Effector memory CD8-positive, alpha-beta T cell (primary cell): ENCODE measurements around the gene ZNF783.
"Not testable (repeated sequence)": the region's sequence is repeated elsewhere in the genome, so short reads cannot be mapped to it uniquely, and the experiment has no call there.

Source experiments
- ATAC-seq: fragments of 150-1000 bp; cut with Tn5 transposase; replicated peaks from 2 replicates; pipeline ENCODE4 v1.10.0; 2021; ENCODE audit warnings: mild to moderate bottlenecking, moderate library complexity
- DNase-seq, 3 experiments: peaks; one replicate each; pipeline ENCODE4 v3.0.0; 2021
- H3K27ac Mint-ChIP-seq, 2 donors: one replicate each; pipeline ENCODE4 v1.8.0; 2022; ENCODE audit warnings: mild to moderate bottlenecking in 2 of 2, mixed read lengths in 2 of 2, moderate library complexity in 2 of 2
- H3K27me3 Mint-ChIP-seq, 2 donors: one replicate each; pipeline ENCODE4 v1.8.0; 2022; ENCODE audit warnings: mixed read lengths in 2 of 2
- H3K36me3 Mint-ChIP-seq: one replicate; pipeline ENCODE4 v1.8.0; 2022; ENCODE audit warnings: mild to moderate bottlenecking, moderate library complexity, mixed read lengths; ENCODE audit not compliant: insufficient read depth
- H3K4me1 Mint-ChIP-seq, 2 donors: one replicate each; pipeline ENCODE4 v1.8.0; 2022; ENCODE audit warnings: low read depth in 2 of 2, mixed read lengths in 2 of 2
- H3K4me3 Mint-ChIP-seq, 2 donors: one replicate each; pipeline ENCODE4 v1.8.0; 2022; ENCODE audit warnings: mild to moderate bottlenecking in 2 of 2, mixed read lengths in 2 of 2, moderate library complexity in 2 of 2
- H3K9me3 Mint-ChIP-seq, 2 donors: one replicate each; pipeline ENCODE4 v1.8.0; 2022; ENCODE audit warnings: mixed read lengths in 2 of 2

The ZNF783 gene

DNA sequence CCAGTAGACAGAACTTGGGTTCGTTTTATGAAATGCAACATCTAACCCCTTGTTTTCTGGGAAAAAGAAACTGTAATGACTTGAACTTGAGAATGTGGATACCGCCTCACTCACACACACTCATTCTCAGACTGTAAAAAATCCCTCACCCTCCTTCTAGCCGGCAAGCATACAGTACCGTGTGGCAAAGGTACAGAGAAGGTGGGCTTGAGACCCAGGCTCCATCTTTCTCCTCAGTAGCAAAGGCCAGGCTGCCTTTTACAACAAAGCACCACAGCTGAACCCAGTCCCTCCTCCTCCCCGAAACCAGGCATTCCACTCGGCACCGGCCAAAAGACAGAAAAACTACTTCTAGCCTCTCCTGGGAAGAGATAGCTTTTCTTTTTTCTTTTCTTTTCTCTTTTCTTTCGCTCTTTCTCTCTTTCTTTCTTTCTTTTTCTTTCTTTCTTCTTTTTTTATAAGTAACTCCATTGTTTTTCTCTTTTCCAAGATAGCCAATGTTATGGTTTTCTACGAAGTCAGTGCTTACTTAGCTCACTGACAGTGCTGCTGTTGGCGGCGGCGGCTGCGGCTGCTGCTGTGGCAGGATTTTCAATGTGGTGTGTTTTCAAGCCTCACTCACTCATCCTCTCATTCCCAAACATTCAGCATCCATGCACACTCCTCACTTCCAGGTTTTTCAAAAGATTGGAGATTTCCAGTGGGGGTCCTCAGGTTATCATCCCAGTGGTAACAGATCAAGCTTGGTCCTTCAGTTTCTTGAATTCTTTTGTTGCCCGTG, 59.3 kb downstream of the ZNF783 start:
- H3K9me3 Mint-ChIP-seq, H3K36me3 Mint-ChIP-seq, DNase-seq, ATAC-seq: not testable (repeated sequence)
- Mint-ChIP-seq H3K27ac (peak overlapping the region; percentile 0 to 30), H3K27me3 (peaks cover 36 to 44% of the 10 kb centered on the region in 2 donors), H3K4me3 (peak overlapping the region; percentile 56 to 62), H3K4me1 (peaks cover 6 to 14% of the 10 kb centered on the region in 2 donors)

- DNase-seq (no peak), ATAC-seq (no peak)
- Mint-ChIP-seq H3K36me3 (no peaks in the 10 kb centered on the region), H3K4me1 (peaks cover 6 to 14% of the 10 kb centered on the region in 2 donors), H3K27ac (peak overlapping the region; percentile 0 to 30), H3K27me3 (peaks cover 36 to 44% of the 10 kb centered on the region in 2 donors), H3K4me3 (peak overlapping the region; percentile 56 to 62), H3K9me3 (no peaks in the 10 kb centered on the region)
Observed at GRCh38 chr7:149321978-149322541, 60.1 kb downstream of the ZNF783 start.

DNA sequence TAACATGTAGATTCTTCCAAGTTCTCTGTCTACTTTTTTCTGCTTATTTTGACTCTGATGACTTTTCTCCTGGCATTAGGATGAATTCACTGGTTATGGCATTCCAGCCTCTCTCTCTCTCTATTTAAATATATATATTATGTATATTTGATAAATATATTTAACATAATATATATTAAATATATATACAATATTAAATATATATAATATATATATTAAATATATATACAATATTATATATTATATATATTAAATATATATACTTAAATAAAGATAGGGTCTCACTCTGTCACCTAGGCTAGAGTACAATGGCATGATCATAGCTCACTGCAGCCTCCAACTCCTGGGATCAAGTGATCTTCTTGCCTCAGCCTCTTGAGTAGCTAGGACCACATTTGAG, 60.7 kb downstream of the ZNF783 start:
- Mint-ChIP-seq H3K4me3 (peak overlapping the region in 1 of 2 donors; percentile 56), H3K27me3 (peaks cover 31 to 40% of the 10 kb centered on the region in 2 donors), H3K27ac (no peak overlapping the region), H3K36me3 (no peaks in the 10 kb centered on the region), H3K4me1 (peaks cover 6 to 14% of the 10 kb centered on the region in 2 donors), H3K9me3 (no peaks in the 10 kb centered on the region)
- DNase-seq: no peak
- ATAC-seq: no peak

GRCh38 chr7:149325248-149325647, 63.3 kb downstream of the ZNF783 start:
- H3K27me3 Mint-ChIP-seq: peaks cover 27 to 30% of the 10 kb centered on the region in 2 donors
- H3K4me3 Mint-ChIP-seq: no peak overlapping the region
- no peak for DNase-seq
- no peak for ATAC-seq
- peaks cover 6 to 14% of the 10 kb centered on the region in 2 donors for H3K4me1 Mint-ChIP-seq
- H3K36me3 Mint-ChIP-seq: peaks cover 3% of the 10 kb centered on the region
- H3K9me3 Mint-ChIP-seq: no peaks in the 10 kb centered on the region
- H3K27ac Mint-ChIP-seq: no peak overlapping the region

GRCh38 chr7:149329265-149329664, 67.3 kb downstream of the ZNF783 start:
- H3K27ac Mint-ChIP-seq: no peak overlapping the region
- H3K4me1 Mint-ChIP-seq: peaks cover 0 to 1% of the 10 kb centered on the region in 2 donors
- H3K27me3 Mint-ChIP-seq: peaks cover 26 to 42% of the 10 kb centered on the region in 2 donors
- H3K36me3 Mint-ChIP-seq: peaks cover 3% of the 10 kb centered on the region
- H3K9me3 Mint-ChIP-seq: no peaks in the 10 kb centered on the region
- DNase-seq: no peak
- H3K4me3 Mint-ChIP-seq: no peak overlapping the region
- no peak for ATAC-seq

GRCh38 chr7:149329766-149330334, 67.9 kb downstream of the ZNF783 start:
- H3K27ac Mint-ChIP-seq: no peak overlapping the region
- no peak for ATAC-seq
- H3K9me3 Mint-ChIP-seq: no peaks in the 10 kb centered on the region
- peaks cover 0 to 1% of the 10 kb centered on the region in 2 donors for H3K4me1 Mint-ChIP-seq
- H3K27me3 Mint-ChIP-seq: peaks cover 32 to 46% of the 10 kb centered on the region in 2 donors
- peaks cover 3% of the 10 kb centered on the region for H3K36me3 Mint-ChIP-seq
- DNase-seq: no peak
- no peak overlapping the region for H3K4me3 Mint-ChIP-seq

GRCh38 chr7:149330914-149331567, 69.0 kb downstream of the ZNF783 start:
- H3K27ac Mint-ChIP-seq: no peak overlapping the region
- ATAC-seq (no peak), DNase-seq (no peak)
- H3K4me1 Mint-ChIP-seq: peaks cover 0 to 1% of the 10 kb centered on the region in 2 donors
- H3K36me3 Mint-ChIP-seq: peaks cover 3% of the 10 kb centered on the region
- peak overlapping the region in 1 of 2 donors; percentile 10 for H3K4me3 Mint-ChIP-seq
- peaks cover 39 to 46% of the 10 kb centered on the region in 2 donors for H3K27me3 Mint-ChIP-seq
- H3K9me3 Mint-ChIP-seq: no peaks in the 10 kb centered on the region

DNA sequence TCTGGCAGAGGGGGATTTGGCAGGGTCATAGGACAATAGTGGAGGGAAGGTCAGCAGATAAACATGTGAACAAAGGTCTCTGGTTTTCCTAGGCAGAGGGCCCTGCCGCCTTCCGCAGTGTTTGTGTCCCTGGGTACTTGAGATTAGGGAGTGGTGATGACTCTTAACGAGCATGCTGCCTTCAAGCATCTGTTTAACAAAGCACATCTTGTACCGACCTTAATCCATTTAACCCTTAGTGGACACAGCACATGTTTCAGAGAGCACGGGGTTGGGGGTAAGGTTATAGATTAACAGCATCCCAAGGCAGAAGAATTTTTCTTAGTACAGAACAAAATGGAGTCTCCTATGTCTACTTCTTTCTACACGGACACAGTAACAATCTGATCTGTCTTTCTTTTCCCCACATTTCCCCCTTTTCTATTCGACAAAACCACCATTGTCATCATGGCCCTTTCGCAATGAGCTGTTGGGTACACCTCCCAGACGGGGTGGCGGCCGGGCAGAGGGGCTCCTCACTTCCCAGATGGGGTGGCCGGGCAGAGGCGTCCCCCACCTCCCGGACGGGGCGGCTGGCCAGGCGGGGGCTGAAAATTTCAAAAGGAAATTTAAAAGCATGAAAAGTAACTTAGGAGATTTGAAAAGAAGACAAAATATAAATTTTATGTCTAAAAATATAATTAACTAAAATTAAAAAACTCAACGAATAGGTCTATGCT, 70.8 kb downstream of the ZNF783 start:
- H3K4me3 Mint-ChIP-seq, H3K9me3 Mint-ChIP-seq, H3K27ac Mint-ChIP-seq, ATAC-seq, H3K36me3 Mint-ChIP-seq, H3K4me1 Mint-ChIP-seq, DNase-seq: not testable (repeated sequence)
- H3K27me3 Mint-ChIP-seq: peaks cover 39 to 46% of the 10 kb centered on the region in 2 donors

- H3K4me3 Mint-ChIP-seq: no peak overlapping the region
- H3K27ac Mint-ChIP-seq: no peak overlapping the region
- DNase-seq: no peak
- no peaks in the 10 kb centered on the region for H3K9me3 Mint-ChIP-seq
- H3K4me1 Mint-ChIP-seq: peaks cover 0 to 1% of the 10 kb centered on the region in 2 donors
- H3K36me3 Mint-ChIP-seq: peaks cover 3% of the 10 kb centered on the region
- no peak for ATAC-seq
- H3K27me3 Mint-ChIP-seq: peaks cover 39 to 46% of the 10 kb centered on the region in 2 donors
Observed at GRCh38 chr7:149333321-149333717, 71.3 kb downstream of the ZNF783 start.

DNA sequence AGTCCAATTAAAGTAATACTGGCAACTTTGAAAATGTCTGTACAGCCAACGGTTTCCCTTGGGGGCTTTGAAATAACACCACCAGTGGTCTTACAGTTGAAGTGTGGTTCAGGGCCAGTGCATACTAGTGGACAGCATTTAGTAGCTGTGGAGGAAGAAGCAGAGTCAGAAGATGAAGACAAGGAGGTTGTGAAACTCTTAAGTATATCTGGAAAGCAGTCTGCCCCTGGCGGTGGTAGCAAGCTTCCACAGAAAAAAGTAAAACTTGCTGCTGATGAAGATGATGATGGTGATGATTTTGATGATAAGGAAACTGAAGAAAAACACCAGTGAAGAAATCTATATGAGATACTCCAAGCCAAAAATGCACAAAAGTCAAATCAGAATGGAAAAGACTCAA, 72.2 kb downstream of the ZNF783 start:
- DNase-seq (no peak), ATAC-seq (no peak)
- Mint-ChIP-seq H3K36me3 (peaks cover 3% of the 10 kb centered on the region), H3K4me3 (no peak overlapping the region), H3K9me3 (no peaks in the 10 kb centered on the region), H3K27ac (no peak overlapping the region), H3K4me1 (peaks cover 0 to 1% of the 10 kb centered on the region in 2 donors), H3K27me3 (peaks cover 39 to 46% of the 10 kb centered on the region in 2 donors)
